GM18951 (cell line): ENCODE measurements around the gene SQSTM1.

Experiments used
- POLR2A ChIP-seq: IDR thresholded peaks from 4 replicates; pipeline ENCODE4 v1.6.1; 2011; ENCODE audit warnings: mild to moderate bottlenecking; ENCODE audit not compliant: insufficient read length, insufficient read depth; ENCODE audit errors: extremely low read depth
- in situ Hi-C: fragments of 300-500 bp; cut with MboI; formaldehyde crosslinking; loops from one replicate; pipeline ENCODE4 v1.12.0; 2022; ENCODE audit warnings: low sequenced_read_pairs, mixed read lengths, inconsistent platforms; ENCODE audit not compliant: unreplicated experiment

The SQSTM1 gene

DNA sequence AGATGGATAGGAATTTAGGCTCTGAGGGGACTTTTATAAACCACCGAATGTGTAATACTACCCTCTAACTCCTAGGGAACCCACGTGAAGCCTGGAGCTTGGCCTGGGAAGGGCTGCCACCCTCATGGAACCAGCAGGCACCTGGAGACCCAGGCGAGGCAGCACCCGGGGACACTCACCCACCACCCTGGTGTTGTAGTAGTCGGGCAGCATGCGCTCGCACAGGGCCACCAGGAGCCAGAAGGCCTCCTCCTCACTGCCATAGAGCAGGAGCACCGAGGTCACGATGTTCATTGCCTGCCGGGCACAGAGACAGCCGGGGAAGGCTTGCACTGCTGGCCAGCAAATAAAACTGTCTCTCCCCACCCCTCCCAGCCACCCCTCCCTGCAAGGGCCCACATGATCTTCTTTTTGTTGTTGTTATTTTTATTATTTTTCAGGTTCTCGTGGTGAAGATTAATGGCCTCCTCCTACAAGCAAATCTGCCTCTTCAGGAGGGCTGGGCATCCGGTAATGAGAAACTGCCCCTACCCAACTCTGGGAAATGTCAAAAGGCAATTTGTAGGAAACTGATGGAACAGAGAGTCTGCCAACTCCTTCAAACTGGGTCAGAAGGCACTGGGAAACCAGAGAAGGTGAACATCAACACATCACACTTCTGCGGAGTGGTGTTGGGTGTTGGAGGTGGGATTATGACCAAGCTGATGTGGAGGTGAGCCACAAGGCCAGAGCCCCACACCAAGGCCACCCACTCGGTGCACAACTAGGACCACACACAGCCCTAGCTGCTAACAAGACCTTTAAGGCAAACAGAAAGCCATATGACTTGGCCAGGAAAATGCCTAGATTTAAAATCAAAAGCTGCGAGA, 55.3 kb downstream of the SQSTM1 start:
- in situ Hi-C loops, result no loop called here
- no peak for TF ChIP-seq POLR2A

DNA sequence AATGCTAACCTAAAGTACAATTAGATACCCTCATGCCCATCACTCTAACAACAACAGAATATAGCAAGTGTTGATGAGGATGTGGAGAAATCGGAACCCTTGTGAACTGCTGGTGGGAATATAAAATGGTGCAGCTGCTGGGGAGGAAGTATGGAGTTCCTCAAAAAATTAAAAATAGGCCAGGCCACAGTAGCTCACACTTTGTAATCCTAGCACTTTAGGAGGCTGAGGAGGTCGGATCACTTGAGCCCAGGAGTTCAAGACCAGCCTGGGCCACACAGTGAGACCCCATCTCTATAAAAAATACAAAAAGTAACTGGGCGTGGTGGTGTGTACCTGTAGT, 55.9 kb downstream of the SQSTM1 start:
- in situ Hi-C loops, result no loop called here
- TF ChIP-seq POLR2A, result no peak

DNA sequence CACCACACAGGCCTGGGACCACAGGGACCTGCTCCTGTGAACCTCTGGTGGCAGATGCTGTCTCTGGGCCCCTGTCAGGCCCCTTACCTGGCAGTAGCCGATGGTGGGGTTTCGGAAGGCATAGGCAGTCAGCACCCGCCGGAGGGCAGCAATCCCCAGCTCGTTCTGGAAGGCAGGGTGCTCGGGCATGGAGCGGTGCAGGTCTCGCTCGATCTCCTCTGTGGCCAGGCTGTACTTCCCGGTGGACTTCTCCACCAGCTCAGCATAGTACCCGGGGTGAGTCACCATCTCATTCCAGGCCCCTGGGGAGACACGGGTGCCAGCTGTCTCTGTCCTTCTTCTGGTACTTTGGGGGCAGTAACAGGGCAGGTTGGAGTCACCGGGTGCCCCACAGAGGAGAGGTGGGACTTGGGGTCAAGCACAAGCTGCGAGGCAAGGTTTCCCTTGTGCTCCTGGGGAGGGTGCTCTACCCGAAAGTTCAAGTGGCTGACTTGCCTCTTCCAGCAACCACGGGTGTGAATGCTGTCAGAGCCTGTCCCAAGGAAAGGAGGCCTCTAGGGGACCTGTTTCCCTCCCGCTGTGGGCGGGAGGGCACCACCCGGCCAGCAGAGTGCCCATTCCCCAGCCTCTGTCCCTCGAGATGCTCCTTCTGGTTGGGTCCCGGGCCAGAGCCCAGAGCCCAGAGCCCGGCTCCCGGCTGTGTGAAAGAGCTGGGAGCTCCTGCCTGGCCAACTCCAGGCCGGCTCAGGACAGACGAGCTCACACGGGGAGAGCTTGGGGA, 57.7 kb downstream of the SQSTM1 start:
- no peak for TF ChIP-seq POLR2A
- in situ Hi-C loops, result no loop called here

DNA sequence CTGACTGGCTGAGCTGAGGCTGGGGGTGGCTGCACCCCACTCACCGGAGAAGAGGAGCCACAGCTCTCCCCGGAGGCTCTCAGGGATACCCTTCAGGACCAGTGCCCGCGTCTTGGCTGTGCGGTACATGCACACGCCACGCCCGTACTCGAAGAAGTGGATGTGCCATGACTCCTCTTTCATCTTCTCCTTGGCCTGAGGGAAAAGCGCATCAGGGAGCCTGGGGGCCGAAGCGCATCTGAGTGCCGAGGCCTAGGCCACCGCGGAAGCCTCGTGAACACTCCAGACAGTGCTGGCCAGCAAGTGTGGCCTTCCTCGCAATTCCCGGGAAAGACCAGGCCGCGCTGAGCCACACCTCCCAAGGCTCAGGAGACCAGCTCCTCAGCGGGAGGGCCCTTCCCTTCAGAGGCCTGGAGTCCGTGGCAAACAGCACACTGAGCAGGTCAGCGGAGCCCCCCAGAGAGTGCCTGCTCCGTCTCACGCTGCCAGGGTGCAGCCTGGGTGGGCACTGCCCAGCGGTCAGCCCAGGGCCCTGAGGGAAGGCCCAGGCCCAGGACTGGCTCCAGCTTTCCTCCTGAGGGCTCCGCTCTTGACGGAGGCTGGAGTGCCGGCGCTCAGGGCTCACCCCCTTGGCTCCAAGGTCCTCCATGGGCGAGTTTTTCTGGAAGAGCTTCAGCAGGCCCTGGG, 58.4 kb downstream of the SQSTM1 start:
- in situ Hi-C loops, result no loop called here
- no peak for TF ChIP-seq POLR2A

DNA sequence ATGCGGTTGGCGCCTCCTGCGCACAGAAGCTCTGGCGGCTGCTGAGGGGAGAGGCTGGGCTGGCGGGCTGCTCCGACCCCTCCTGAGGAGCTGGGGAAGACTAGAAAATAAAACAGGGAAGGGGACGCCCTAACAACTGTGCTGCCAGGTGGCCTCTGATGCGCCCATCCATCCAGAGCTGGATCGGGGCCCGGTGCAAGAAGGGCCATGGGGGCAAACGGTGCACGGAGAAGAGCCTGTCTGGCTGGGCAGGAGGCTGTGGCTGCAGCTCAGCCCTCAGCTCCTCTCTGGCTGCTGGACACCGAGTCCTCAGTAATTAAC, 58.9 kb downstream of the SQSTM1 start:
- TF ChIP-seq POLR2A, result no peak
- in situ Hi-C loops, result no loop called here

DNA sequence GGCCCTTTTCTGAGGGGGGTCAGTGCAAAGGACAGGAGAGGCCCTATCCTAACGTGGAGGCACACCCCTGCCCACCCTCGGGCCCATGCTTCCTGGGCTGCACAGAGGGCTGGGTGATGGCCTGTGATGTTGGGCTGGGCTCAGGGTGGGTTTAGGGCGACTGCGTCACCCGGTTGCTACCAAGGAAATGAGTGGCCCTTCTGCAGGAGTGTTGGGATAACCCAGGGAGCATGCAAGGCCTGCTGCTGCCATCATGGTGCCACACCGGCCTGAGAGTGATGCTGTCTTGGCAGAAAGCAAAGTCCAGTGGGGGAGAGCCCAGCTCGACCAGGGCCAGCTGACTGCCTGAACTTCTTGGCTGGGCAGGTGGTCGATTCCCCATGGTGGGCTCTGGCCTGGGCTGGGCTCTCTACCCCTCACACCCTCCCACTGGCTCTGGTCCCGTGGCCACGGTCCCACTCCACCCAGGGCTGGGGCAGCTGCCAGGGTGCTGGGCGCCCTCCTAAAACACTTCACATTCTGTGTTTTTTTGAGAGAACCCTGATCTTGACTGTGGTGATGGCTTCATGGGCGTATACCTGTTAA, 59.5 kb downstream of the SQSTM1 start:
- in situ Hi-C loops, result no loop called here

DNA sequence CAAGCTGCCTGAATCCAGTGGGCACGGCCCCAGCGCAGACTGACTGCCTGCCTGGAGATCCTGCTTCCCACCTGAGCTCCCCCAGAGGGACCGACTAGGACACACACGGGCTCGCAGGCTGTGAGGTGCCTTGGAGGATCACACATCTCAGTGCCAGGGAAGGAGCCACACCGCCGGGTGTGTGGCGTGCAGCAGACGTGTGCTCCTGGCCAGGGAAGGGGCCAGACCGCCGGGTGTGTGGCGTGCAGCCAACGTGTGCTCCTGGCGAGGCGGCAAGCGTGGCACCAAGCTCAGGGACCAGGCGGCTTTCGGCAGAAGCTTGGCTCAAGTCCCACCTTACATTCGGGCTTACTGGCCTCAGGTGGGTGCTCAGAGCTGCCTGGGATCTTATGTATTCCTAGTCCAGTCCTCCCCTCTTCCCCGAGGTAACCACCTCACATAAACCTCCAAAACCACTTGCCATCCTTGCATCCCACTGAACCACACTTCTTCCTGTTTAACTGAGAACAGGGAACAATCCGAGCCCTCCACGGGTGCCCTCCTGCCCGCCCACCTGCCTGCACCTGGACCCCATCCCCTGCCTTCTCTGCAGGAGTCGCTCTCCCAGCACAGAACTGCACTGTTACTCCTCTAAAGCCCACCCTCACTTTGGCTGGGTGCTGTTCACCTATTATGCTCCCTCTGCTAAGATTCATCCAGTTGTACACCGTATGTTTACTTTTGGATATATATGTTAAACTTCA, 60.3 kb downstream of the SQSTM1 start:
- TF ChIP-seq POLR2A, result no peak
- in situ Hi-C loops, result no loop called here

More for the DNA sequence above, 59.5 kb downstream of the SQSTM1 start:
- TF ChIP-seq POLR2A, result no peak

DNA sequence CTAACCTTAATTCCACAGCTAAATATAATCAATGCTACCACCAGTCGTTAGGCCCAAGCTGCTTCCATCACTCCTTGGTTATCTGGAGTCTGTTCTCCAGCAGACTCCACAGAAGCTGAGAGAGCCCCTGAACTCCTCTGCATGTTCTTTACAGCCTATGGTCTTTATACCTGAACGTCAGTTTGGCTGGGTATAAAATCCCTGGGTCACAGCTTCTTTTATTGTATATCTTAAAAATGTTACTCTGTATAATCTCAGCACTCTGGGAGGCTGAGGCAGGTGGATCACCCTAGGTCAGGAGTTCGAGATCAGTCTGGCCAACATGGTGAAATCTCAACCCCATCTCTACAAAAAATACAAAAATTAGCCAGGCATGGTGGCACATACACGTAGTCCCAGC, 61.6 kb downstream of the SQSTM1 start:
- in situ Hi-C loops, result no loop called here
- TF ChIP-seq POLR2A, result no peak

DNA sequence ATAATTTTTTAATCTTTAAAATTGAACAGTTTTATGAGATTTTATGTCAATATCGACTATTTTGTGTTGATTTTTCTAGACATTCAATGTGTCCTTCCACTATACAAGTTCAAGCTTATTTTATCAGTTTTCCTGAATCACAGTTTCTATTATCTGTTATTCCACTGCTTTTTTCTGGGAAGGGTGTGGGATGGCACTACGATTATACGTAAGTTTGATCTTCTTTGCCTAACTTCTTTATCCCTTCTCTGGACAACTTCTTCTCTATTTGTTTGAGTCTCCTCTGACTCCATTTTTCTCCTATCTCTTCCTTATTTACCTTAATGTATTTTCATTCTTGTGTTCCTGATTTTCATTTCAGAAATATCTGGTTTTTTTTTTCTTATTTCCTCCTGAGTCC, 62.5 kb downstream of the SQSTM1 start:
- in situ Hi-C loops, result no loop called here
- TF ChIP-seq POLR2A, result no peak

DNA sequence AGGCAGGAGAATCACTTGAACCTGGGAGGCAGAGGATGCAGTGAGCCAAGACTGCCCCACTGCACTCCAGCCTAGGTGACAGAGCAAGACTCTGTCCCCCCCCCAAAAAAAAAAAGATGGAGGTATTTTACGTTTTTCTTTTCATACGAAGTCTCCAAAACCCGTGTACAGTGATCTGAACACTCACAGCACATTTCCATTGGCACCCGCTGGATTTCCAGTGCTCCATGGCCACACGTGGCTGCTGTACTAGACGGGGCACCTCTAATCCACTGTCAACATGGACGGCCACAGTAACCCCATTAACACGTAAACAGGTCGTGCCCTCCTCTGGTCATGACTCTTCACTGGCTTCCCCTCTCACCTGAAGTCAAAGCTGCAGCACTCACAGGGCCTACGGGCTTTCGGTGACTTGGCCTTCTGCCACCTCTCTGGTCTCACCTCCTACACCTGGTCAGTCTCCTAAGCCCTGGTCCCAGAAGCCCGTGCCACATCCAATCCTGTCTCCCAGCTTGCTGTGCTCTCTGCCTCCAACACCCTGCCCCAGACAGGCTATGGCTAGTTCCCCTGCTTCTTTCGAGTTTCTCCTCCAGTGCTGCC, 64.9 kb downstream of the SQSTM1 start:
- TF ChIP-seq POLR2A, result no peak
- in situ Hi-C loops, result no loop called here

DNA sequence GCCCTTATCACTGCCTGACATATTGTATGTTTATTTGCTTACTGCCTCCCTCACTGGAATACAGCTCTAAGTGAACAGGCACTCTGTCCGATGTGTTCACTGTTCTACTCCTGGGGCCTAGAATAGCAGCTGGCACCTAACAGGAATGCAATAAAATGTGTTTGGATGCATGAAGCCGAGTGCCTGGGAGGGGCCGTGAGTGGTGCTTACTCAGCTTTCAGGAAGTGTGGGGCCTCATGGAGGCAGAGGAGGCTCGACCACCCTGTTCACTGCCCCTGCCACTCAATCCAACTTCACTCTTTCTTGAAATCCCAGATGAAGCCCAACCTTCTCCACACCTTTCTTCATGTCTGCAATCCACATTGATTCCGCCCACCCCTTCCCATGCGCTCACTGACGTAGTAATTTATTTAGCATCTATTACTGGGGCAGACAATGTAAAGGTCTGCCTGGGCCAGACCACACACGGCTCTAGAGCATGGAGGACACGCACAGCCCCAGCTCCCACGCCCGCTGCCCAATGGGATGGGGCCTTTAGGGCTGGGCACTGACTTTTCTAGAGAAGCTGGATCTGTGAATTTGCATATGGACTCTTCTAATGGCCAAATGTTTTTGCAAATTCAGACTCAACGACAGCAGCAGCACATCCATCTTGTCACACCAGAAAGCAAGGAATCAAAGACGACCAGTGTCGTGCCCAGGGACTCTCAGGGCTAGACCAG, 65.6 kb downstream of the SQSTM1 start:
- TF ChIP-seq POLR2A, result no peak

DNA sequence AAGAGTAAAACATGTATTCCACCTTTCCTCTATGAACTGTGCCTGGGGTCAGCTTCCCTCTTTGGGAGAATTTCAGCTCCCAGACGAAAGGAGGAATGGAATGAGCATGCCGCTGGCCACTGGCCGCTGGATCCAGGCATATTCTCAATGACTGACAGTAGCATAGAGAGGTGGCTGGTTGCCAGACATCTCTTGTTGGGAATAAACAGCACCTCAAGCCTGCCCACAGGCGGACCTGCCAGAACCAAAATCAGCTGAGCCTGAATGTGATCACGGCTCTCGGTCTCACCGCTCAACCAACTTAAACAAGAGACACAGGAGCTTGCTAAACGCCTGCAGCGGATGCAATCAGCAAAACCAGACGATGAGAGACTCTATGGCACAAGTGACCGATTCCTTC, 66.4 kb downstream of the SQSTM1 start:
- no peak for TF ChIP-seq POLR2A
- in situ Hi-C loops, result no loop called here

More for the DNA sequence above, 65.6 kb downstream of the SQSTM1 start:
- in situ Hi-C loops, result no loop called here
